ENCODE measurements around the gene ZC3H12C.

Gene ZC3H12C

GRCh38 chr11:110077831-110078325 lies 15.3 kb upstream of the ZC3H12C start:
- no peak for DNase-seq

- DNase-seq = no peak
These were observed 14.2 kb upstream of the ZC3H12C start for GRCh38 chr11:110078923-110079544.

GRCh38 chr11:110079726-110080125 lies 13.5 kb upstream of the ZC3H12C start:
- no peak for DNase-seq

- DNase-seq = no peak
These were observed 11.5 kb upstream of the ZC3H12C start for GRCh38 chr11:110081462-110082376.

- no peak for DNase-seq
These were observed 10.3 kb upstream of the ZC3H12C start for GRCh38 chr11:110082899-110083298.

- DNase-seq = no peak
These were observed 7.8 kb upstream of the ZC3H12C start for GRCh38 chr11:110085255-110085838.

- DNase-seq = no peak
These were observed 6.3 kb upstream of the ZC3H12C start for GRCh38 chr11:110086892-110087309.

GRCh38 chr11:110087812-110088534 lies 5.2 kb upstream of the ZC3H12C start:
- DNase-seq = no peak

- DNase-seq = no peak
These were observed 4.5 kb upstream of the ZC3H12C start for GRCh38 chr11:110088535-110089344.

- no peak for DNase-seq
These were observed 3.4 kb upstream of the ZC3H12C start for GRCh38 chr11:110089617-110090282.

GRCh38 chr11:110090466-110091026 lies 2.6 kb upstream of the ZC3H12C start:
- no peak for DNase-seq

GRCh38 chr11:110092111-110092514 lies 1.1 kb upstream of the ZC3H12C start:
- DNase-seq = no peak

- no peak for DNase-seq
These were observed 460 bp downstream of the ZC3H12C start for GRCh38 chr11:110093407-110094297.

GRCh38 chr11:110094298-110095285 lies 1.4 kb downstream of the ZC3H12C start:
- no peak for DNase-seq

GRCh38 chr11:110095554-110095953 lies 2.4 kb downstream of the ZC3H12C start:
- no peak for DNase-seq

- DNase-seq = no peak
These were observed 3.3 kb downstream of the ZC3H12C start for GRCh38 chr11:110096496-110096895.

- DNase-seq = no peak
These were observed 4.3 kb downstream of the ZC3H12C start for GRCh38 chr11:110097459-110098012.

GRCh38 chr11:110098645-110099044 lies 5.5 kb downstream of the ZC3H12C start:
- no peak for DNase-seq

Data from NCI-H1048 (cell line).